Fibroblast of the aortic adventitia (primary cell): ENCODE data around the gene OMP. TPM values are rescaled to one million over a fixed set of nuclear protein-coding genes. Genes with fewer than 3 reads are reported as not detected.
A peak's percentile ranks its signal among the peaks of the same experiment; 100 is the strongest.
"Not testable (repeated sequence)": the region's sequence is repeated elsewhere in the genome, so short reads cannot be mapped to it uniquely, and the experiment has no call there.

Experiments
- DNase-seq: peaks from one replicate; pipeline ENCODE4 v3.0.0-alpha.2; 2010; ENCODE audit warnings: low read depth
- H3K4me3 ChIP-seq: 2 replicates; pipeline ENCODE4 v1.5.1; 2011; ENCODE audit warnings: low read depth, mild to moderate bottlenecking, control low read depth, low read length, moderate library complexity
- CTCF ChIP-seq: IDR thresholded peaks from 2 replicates; pipeline ENCODE4 v1.5.1; 2011; ENCODE audit warnings: mild to moderate bottlenecking, low read length, control low read depth, inconsistent platforms; ENCODE audit not compliant: insufficient read depth
- total RNA-seq: library from RNA; depleted of rRNA; stranded (reverse); fragments of >200 nt; gene quantifications from 2 replicates; pipeline ENCODE4 v1.2.3, GENCODE V29; 2012; ENCODE audit warnings: low replicate concordance

Gene OMP
- total RNA-seq, 1 donor = 1.1 TPM

- no peak overlapping the region for H3K4me3 ChIP-seq
- TF ChIP-seq CTCF = no peak
- no peak for DNase-seq
Measured at GRCh38 chr11:77095551-77096490, 6.8 kb upstream of the OMP start.

- DNase-seq = no peak
Measured at GRCh38 chr11:77096591-77097019, 6.0 kb upstream of the OMP start.

GRCh38 chr11:77097180-77097579 is 5.5 kb upstream of the OMP start:
- not testable (repeated sequence) for DNase-seq, H3K4me3 ChIP-seq

More at GRCh38 chr11:77096591-77097019, 6.0 kb upstream of the OMP start:
- H3K4me3 ChIP-seq = no peak overlapping the region
- no peak for TF ChIP-seq CTCF

- no peak for DNase-seq
- no peak overlapping the region for H3K4me3 ChIP-seq
- TF ChIP-seq CTCF = no peak
Measured at GRCh38 chr11:77100166-77101042, 2.2 kb upstream of the OMP start.

- no peak for DNase-seq
- no peak overlapping the region for H3K4me3 ChIP-seq
- peak; percentile 61 for TF ChIP-seq CTCF
Measured at GRCh38 chr11:77101043-77101537, 1.6 kb upstream of the OMP start.

- H3K4me3 ChIP-seq = no peak overlapping the region
- DNase-seq = no peak
- TF ChIP-seq CTCF = no peak
Measured at GRCh38 chr11:77103319-77103718, 679 bp downstream of the OMP start.

GRCh38 chr11:77104727-77105126 is 2.1 kb downstream of the OMP start:
- no peak for TF ChIP-seq CTCF
- DNase-seq = no peak
- H3K4me3 ChIP-seq = no peak overlapping the region
